CD14-positive monocyte (primary cell): Measurements from ENCODE around the gene FNBP1L. TPM values are rescaled to one million over a fixed set of nuclear protein-coding genes. Genes with fewer than 3 reads are reported as not detected.
"Not testable (repeated sequence)": the region's sequence is repeated elsewhere in the genome, so short reads cannot be mapped to it uniquely, and the experiment has no call there.

Experiments used
- DNase-seq, 3 donors: peaks; one replicate each; pipeline ENCODE4 v3.0.0-alpha.2; 2011 to 2022
- H2AFZ ChIP-seq: 2 replicates; pipeline ENCODE4 v1.6.0; 2012; ENCODE audit warnings: mild to moderate bottlenecking, low read depth, low read length, inconsistent platforms; ENCODE audit not compliant: insufficient read depth, poor library complexity, severe bottlenecking
- H3K27ac ChIP-seq, 2 donors: 1 replicate in 1 of 2; 2 replicates in 1 of 2; pipeline ENCODE4 v1.5.1; 2012 to 2013; ENCODE audit warnings: low read length in 2 of 2, control low read depth in 1 of 2, inconsistent platforms in 1 of 2, low read depth in 1 of 2, mild to moderate bottlenecking in 1 of 2
- H3K27me3 ChIP-seq, 2 donors: one replicate each; pipeline versions ENCODE4 v1.6.0 to v1.6.1; 2011 to 2013; ENCODE audit warnings: low read length in 2 of 2; ENCODE audit not compliant: control insufficient read depth in 2 of 2, insufficient read depth in 2 of 2
- H3K36me3 ChIP-seq, 2 donors: replicated peaks in 1 of 2; 1 replicate in 1 of 2; 2 replicates in 1 of 2; pipeline versions ENCODE4 v1.5.1 to v1.6.1; 2012 to 2013; ENCODE audit warnings: low read length in 2 of 2, control low read depth in 1 of 2, inconsistent platforms in 1 of 2, mild to moderate bottlenecking in 1 of 2; ENCODE audit not compliant: insufficient read depth in 2 of 2, control insufficient read depth in 1 of 2
- H3K4me1 ChIP-seq, 2 donors: 1 replicate in 1 of 2; 2 replicates in 1 of 2; pipeline versions ENCODE4 v1.5.1 to v1.6.1; 2012 to 2013; ENCODE audit warnings: low read length in 2 of 2, control low read depth in 1 of 2, inconsistent platforms in 1 of 2, mild to moderate bottlenecking in 1 of 2, moderate library complexity in 1 of 2; ENCODE audit not compliant: insufficient read depth in 2 of 2, control insufficient read depth in 1 of 2
- H3K4me2 ChIP-seq: replicated peaks from 2 replicates; pipeline ENCODE3; 2012; ENCODE audit warnings: low read length, moderate library complexity, mild to moderate bottlenecking; ENCODE audit not compliant: poor library complexity, severe bottlenecking; ENCODE audit errors: extremely low read depth
- H3K4me3 ChIP-seq, 3 experiments: fragments of 200-600 bp in 1 of 3; sonication (generic) in 1 of 3; replicated peaks in 1 of 3; 1 replicate in 2 of 3; 2 replicates in 1 of 3; pipeline ENCODE4 v1.5.1; 2011 to 2013; ENCODE audit warnings: low read length in 3 of 3, mild to moderate bottlenecking in 3 of 3, control low read depth in 2 of 3, low read depth in 2 of 3, inconsistent platforms in 1 of 3, moderate library complexity in 1 of 3
- H3K79me2 ChIP-seq: 2 replicates; pipeline ENCODE4 v1.6.0; 2012; ENCODE audit warnings: mild to moderate bottlenecking, control low read depth, inconsistent platforms, low read length, moderate library complexity; ENCODE audit not compliant: insufficient read depth
- H3K9ac ChIP-seq: 2 replicates; pipeline ENCODE4 v1.6.0; 2017; ENCODE audit warnings: low read length, mild to moderate bottlenecking; ENCODE audit not compliant: insufficient read depth, poor library complexity, severe bottlenecking
- H3K9me3 ChIP-seq, 2 donors: replicated peaks in 1 of 2; 1 replicate in 1 of 2; 2 replicates in 1 of 2; pipeline versions ENCODE4 v1.5.1 to v1.6.1; 2012 to 2013; ENCODE audit warnings: low read length in 2 of 2, control low read depth in 1 of 2; ENCODE audit not compliant: control insufficient read depth in 1 of 2, insufficient read depth in 1 of 2
- H4K20me1 ChIP-seq: 2 replicates; pipeline ENCODE4 v1.6.0; 2012; ENCODE audit warnings: mild to moderate bottlenecking, low read length, control low read depth, moderate library complexity; ENCODE audit not compliant: insufficient read depth
- H3K27ac Mint-ChIP-seq, 7 donors: one replicate each; pipeline ENCODE4 v1.8.0; 2020; ENCODE audit warnings: mild to moderate bottlenecking in 7 of 7, mixed read lengths in 7 of 7, moderate library complexity in 6 of 7, inconsistent platforms in 2 of 7
- H3K27me3 Mint-ChIP-seq, 3 donors: one replicate each; pipeline ENCODE4 v1.8.0; 2021 to 2022; ENCODE audit warnings: low read depth in 3 of 3, mild to moderate bottlenecking in 3 of 3, mixed read lengths in 3 of 3, moderate library complexity in 3 of 3, inconsistent platforms in 1 of 3
- H3K36me3 Mint-ChIP-seq, 2 donors: one replicate each; pipeline ENCODE4 v1.8.0; 2020; ENCODE audit warnings: mixed read lengths in 2 of 2, inconsistent platforms in 1 of 2, mild to moderate bottlenecking in 1 of 2
- H3K4me1 Mint-ChIP-seq: one replicate; pipeline ENCODE4 v1.8.0; 2020; ENCODE audit warnings: mild to moderate bottlenecking, mixed read lengths
- H3K4me3 Mint-ChIP-seq, 2 donors: one replicate each; pipeline ENCODE4 v1.8.0; 2020; ENCODE audit warnings: mild to moderate bottlenecking in 2 of 2, mixed read lengths in 2 of 2, moderate library complexity in 1 of 2
- H3K9me3 Mint-ChIP-seq, 7 donors: one replicate each; pipeline ENCODE4 v1.8.0; 2020 to 2022; ENCODE audit warnings: mixed read lengths in 7 of 7, mild to moderate bottlenecking in 6 of 7, moderate library complexity in 6 of 7, inconsistent platforms in 2 of 7
- WGBS: methylation state at CpG from one replicate; pipeline ENCODE4 v1.1.5; 2013; ENCODE audit warnings: missing lambda C conversion rate; ENCODE audit not compliant: insufficient coverage; 5-methylcytosine and 5-hydroxymethylcytosine counted together
- intact Hi-C, 2 donors: fragments of 100-400 bp; cut with micrococcal nuclease; formaldehyde crosslinking; loops; one replicate each; pipeline versions ENCODE4 v1.15.0 to v1.15.1; 2023
- polyA plus RNA-seq, 3 donors: library from polyadenylated mRNA; depleted of rRNA in 1 of 3; unstranded in 2 of 3; stranded (reverse) in 1 of 3; fragments of 300-500 nt in 2 of 3; fragments of >200 nt in 1 of 3; fragmentation: Illumina TruSeq in 2 of 3; gene quantifications; 1 replicate in 2 of 3; 2 replicates in 1 of 3; pipeline ENCODE4 v1.2.3, GENCODE V29; 2012 to 2021
- TF ChIP-seq, protein P1 (sequence below): fragments of 200-600 bp; IDR thresholded peaks from one replicate; pipeline ENCODE4 v1.8.0; 2022; ENCODE audit warnings: antibody characterized with exemption, mild to moderate bottlenecking

The FNBP1L gene
- polyA plus RNA-seq, 3 donors: 0.15 to 0.32 (median 0.28) TPM

DNA sequence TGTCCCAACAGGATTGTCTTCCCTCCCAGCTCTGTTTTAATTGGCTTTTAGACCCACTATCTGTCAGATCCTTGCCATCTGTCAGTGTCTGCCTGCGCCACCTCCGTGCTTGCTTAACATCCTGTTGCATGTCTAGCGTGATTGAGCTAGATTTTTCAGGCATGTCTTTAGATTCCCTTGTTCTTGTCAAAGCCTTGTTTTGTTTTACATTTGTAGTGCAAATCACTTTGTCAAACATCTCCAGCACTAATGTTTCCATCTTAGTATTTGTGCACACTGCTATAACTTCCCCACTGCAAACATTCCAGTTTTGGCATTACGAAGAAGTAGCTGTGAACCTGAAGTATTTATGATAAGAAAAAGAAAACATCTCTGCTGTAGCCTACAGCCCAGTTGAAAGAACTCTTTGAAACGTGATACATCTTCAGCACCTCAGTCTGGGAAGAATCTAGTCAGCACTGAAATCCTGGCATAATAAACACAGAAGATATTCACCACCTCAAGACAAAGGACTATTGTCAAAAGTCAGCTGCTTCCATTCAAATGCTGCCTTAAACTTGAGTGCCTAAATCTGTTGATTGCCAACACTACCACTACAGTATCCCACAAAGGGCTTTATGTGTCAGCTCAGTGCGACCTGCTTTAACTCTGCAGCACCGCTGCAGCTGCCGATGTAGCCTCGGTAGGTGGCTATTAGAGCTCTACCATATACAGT, 105.0 kb downstream of the FNBP1L start:
- no peak overlapping the region for H3K9ac ChIP-seq
- Mint-ChIP-seq H3K4me3 (peak overlapping the region in 1 of 2 donors; percentile 77), H3K4me1 (peaks cover 44% of the 10 kb centered on the region), H3K27me3 (no peaks in the 10 kb centered on the region), H3K27ac (peak overlapping the region in 6 of 7 donors; percentile 44 to 72 (median 58)), H3K36me3 (no peaks in the 10 kb centered on the region), H3K9me3 (no peaks in the 10 kb centered on the region)
- TF ChIP-seq, protein P1, sequence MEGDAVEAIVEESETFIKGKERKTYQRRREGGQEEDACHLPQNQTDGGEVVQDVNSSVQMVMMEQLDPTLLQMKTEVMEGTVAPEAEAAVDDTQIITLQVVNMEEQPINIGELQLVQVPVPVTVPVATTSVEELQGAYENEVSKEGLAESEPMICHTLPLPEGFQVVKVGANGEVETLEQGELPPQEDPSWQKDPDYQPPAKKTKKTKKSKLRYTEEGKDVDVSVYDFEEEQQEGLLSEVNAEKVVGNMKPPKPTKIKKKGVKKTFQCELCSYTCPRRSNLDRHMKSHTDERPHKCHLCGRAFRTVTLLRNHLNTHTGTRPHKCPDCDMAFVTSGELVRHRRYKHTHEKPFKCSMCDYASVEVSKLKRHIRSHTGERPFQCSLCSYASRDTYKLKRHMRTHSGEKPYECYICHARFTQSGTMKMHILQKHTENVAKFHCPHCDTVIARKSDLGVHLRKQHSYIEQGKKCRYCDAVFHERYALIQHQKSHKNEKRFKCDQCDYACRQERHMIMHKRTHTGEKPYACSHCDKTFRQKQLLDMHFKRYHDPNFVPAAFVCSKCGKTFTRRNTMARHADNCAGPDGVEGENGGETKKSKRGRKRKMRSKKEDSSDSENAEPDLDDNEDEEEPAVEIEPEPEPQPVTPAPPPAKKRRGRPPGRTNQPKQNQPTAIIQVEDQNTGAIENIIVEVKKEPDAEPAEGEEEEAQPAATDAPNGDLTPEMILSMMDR: no peak
- H3K36me3 ChIP-seq: no peaks in the 10 kb centered on the region
- peak overlapping the region in 1 of 3 experiments; percentile 9 for H3K4me3 ChIP-seq
- H3K27me3 ChIP-seq: no peaks in the 10 kb centered on the region
- H3K4me1 ChIP-seq: peaks cover 29 to 52% of the 10 kb centered on the region in 2 donors
- peak overlapping the region; percentile 33 for H3K4me2 ChIP-seq
- intact Hi-C loops: no loop called here
- no peaks in the 10 kb centered on the region for H3K9me3 ChIP-seq
- no peaks in the 10 kb centered on the region for H4K20me1 ChIP-seq
- DNase-seq: peak in 1 of 3 donors; percentile 32
- no peaks in the 10 kb centered on the region for H3K79me2 ChIP-seq
- peak overlapping the region; percentile 69 for H2AFZ ChIP-seq
- 30% methylated on average over 5 of the region's 9 CpGs for WGBS
- H3K27ac ChIP-seq: peak overlapping the region in 1 of 2 donors; percentile 58

DNA sequence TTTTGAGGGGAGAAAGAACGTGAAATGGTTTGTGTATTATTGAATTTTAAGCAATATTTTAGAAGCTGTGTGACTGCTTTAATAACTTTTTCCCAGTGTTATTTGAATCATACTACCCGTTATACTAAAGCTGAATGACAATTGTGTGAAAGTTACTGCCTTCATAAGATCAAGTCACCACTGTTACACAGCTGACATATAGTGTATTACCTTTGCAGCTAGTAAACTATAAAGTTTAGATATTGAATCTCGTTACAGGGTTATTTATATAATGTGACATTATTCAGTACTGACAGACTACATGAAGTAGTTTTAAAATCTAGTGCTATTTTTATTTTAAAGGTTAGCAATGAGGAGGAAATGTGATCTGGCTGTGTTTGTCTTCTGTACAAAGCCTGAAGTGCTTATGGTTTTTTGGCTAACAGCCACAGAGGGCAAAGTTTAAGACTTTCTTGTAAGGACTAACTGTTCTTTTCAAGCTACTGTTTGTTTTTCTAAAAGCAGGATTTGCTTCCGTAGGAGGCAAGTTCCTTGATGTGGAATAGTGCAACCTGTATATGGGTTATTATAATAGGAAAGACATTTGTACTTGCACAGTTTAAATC, 106.1 kb downstream of the FNBP1L start:
- H3K4me1 ChIP-seq: peaks cover 29 to 55% of the 10 kb centered on the region in 2 donors
- H3K4me1 Mint-ChIP-seq: peaks cover 47% of the 10 kb centered on the region
- H3K27ac Mint-ChIP-seq, H3K9ac ChIP-seq, H3K9me3 Mint-ChIP-seq, H3K36me3 ChIP-seq, H3K36me3 Mint-ChIP-seq, DNase-seq, H3K4me2 ChIP-seq, H2AFZ ChIP-seq, H3K9me3 ChIP-seq, H3K27me3 Mint-ChIP-seq, H3K4me3 Mint-ChIP-seq, H3K27ac ChIP-seq, H3K79me2 ChIP-seq, intact Hi-C loops, H3K27me3 ChIP-seq, H3K4me3 ChIP-seq, H4K20me1 ChIP-seq: not testable (repeated sequence)
- WGBS: no CpG with 5 or more reads among the region's 4 CpGs
